Right kidney (tissue), 1 donor: Measurements from ENCODE around the gene GTPBP2.
"Not testable (repeated sequence)": the region's sequence is repeated elsewhere in the genome, so short reads cannot be mapped to it uniquely, and the experiment has no call there.

Experiments used
- DNase-seq: peaks from one replicate; pipeline ENCODE4 v3.0.0-alpha.2; 2016

Gene GTPBP2

GRCh38 chr6:43662948-43663347 is 33.9 kb upstream of the GTPBP2 start:
- DNase-seq, result not testable (repeated sequence)

GRCh38 chr6:43658161-43658560 is 29.1 kb upstream of the GTPBP2 start:
- DNase-seq, result no peak

DNA sequence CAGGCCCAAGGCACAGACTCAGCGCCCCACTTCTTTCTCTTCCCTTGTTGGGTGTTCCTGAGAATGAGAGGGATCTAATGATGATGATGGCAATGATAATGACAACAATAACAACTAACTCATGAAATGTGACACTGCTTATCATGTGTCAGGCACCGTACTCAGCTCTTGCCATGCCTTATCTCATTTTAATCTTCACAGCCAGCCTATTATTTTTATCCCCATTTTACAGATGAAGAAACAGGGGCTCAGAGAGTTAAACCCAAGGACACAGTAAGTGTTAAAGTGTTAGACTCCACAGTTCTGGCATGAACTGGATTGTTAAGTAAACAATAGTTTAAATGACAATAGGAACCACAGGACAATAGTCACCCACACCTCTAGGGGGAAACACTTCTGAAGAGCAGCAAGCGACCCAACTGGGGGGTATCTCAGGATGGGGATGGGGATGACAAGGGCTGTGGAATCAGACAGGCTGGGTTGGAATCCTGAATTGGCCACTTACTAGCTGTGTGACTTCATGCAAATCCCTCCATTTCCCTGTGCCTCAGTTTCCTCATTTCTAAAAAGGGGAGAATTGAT is 28.2 kb upstream of the GTPBP2 start:
- DNase-seq, result no peak

DNA sequence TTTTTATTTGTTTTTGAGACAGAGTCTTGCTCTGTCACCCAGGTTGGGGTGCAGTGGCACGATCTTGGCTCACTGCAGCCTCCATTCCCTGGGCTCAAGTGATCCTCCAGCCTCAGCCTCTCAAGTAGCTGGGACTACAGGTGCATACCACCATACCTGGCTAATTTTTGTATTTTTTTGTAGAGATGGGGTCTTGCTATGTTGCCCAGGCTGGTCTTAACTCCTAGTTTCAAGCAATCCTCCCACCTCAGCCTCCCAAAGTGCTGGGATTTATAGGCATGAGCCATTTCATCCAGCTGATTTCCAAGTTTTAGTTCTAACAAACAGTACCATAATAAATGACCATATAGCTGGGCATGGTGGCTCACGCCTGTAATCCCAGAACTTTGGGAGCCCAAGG is 23.8 kb upstream of the GTPBP2 start:
- DNase-seq, result not testable (repeated sequence)

GRCh38 chr6:43648248-43648647 is 19.2 kb upstream of the GTPBP2 start:
- no peak for DNase-seq

- no peak for DNase-seq
These were observed 18.5 kb upstream of the GTPBP2 start for GRCh38 chr6:43647613-43648012.

- peak; percentile 46 for DNase-seq
These were observed 16.5 kb upstream of the GTPBP2 start for GRCh38 chr6:43645613-43645964.

DNA sequence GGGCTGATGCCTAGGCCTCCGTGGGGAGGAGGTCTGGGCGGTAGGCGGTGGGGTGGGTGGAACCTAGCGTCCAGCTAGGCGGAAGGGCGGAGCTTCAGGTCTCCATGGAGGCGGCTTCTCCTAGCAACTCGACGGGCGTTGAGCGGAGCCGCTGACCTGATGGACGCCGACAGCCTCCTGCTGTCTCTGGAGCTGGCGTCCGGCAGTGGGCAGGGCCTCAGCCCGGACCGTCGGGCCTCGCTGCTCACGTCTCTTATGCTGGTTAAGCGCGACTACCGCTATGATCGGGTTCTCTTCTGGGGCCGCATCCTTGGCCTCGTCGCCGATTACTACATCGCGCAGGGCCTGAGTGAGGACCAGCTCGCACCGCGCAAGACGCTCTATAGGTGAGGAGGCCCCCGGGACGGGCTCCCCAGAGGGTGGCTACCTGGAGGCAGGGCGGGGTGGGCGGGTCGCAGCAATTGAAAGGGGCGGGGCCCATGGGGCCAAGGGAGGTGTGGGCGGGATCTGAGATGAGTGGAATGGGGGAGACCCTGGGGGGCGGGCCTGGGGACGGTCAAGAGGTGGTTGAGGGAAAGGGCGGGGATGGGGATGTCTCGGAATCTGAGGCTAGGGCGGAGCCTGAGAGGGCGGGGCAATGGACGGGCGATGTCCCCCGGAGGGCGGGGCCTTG is 16.0 kb upstream of the GTPBP2 start, which contains the start of gene RSPH9:
TSS of gene RSPH9 (plus strand) at position 97 of the 673 bp plus-strand sequence. CDS start at position 160, 63 bp downstream.
- peak; percentile 69 for DNase-seq

DNA sequence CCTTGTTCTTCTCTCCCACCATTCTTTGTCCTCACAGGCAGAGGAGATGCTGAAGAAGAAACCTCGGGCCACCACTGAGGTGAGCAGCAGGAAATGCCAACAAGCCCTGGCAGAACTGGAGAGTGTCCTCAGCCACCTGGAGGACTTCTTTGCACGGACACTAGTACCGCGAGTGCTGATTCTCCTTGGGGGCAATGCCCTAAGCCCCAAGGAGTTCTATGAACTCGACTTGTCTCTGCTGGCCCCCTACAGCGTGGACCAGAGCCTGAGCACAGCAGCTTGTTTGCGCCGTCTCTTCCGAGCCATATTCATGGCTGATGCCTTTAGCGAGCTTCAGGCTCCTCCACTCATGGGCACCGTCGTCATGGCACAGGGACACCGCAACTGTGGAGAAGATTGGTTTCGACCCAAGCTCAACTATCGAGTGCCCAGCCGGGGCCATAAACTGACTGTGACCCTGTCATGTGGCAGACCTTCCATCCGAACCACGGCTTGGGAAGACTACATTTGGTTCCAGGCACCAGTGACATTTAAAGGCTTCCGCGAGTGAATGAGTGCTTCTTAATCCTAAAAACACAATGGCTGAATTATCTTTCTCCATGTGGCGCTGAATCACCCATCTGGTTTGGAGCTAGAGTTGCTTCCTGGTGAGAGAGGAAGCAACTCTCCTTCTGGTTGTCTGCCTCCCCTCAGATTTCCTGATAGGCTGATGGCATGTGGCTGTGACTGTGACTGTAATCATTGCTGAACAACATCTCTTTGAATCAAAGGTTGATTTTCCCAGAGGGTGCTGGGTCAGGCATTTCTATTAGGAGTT is 11.1 kb upstream of the GTPBP2 start:
- DNase-seq, result no peak

DNA sequence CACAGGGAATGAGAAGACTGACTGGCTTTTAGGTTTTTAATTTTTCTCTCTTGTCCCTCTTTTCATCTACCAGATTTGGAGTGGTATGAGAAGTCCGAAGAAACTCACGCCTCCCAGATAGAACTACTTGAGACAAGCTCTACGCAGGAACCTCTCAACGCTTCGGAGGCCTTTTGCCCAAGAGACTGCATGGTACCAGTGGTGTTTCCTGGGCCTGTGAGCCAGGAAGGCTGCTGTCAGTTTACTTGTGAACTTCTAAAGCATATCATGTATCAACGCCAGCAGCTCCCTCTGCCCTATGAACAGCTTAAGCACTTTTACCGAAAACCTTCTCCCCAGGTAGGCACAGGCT is 7.2 kb upstream of the GTPBP2 start:
- no peak for DNase-seq

GRCh38 chr6:43635387-43636307 is 6.6 kb upstream of the GTPBP2 start, which contains the start of gene MAD2L1BP:
Gene MAD2L1BP (plus strand): TSS chr6:43635840. CDS start chr6:43635876, 36 bp downstream.
- DNase-seq, result peak; percentile 86

- DNase-seq, result peak; percentile 7
These were observed 5.7 kb upstream of the GTPBP2 start for GRCh38 chr6:43634702-43635303.

DNA sequence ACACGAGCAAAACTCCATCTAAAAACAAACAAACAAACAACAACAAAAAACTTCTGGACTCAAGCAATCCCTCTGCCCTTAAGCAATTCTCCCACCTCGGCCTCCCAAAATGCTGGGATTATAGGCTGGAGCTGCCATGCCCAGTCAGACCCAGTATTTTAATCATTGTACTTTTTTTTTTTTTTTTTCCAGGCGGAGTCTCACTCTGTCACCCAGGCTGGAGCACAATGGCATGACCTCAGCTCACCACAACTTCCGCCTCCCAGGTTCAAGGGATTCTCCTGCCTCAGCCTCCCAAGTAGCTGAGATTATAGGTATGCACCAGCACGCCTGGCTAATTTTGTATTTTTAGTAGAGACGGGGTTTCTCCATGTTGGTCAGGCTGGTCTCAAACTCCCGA is 3.9 kb upstream of the GTPBP2 start:
- not testable (repeated sequence) for DNase-seq

- DNase-seq, result no peak
These were observed 2.0 kb upstream of the GTPBP2 start for GRCh38 chr6:43630980-43631619.

DNA sequence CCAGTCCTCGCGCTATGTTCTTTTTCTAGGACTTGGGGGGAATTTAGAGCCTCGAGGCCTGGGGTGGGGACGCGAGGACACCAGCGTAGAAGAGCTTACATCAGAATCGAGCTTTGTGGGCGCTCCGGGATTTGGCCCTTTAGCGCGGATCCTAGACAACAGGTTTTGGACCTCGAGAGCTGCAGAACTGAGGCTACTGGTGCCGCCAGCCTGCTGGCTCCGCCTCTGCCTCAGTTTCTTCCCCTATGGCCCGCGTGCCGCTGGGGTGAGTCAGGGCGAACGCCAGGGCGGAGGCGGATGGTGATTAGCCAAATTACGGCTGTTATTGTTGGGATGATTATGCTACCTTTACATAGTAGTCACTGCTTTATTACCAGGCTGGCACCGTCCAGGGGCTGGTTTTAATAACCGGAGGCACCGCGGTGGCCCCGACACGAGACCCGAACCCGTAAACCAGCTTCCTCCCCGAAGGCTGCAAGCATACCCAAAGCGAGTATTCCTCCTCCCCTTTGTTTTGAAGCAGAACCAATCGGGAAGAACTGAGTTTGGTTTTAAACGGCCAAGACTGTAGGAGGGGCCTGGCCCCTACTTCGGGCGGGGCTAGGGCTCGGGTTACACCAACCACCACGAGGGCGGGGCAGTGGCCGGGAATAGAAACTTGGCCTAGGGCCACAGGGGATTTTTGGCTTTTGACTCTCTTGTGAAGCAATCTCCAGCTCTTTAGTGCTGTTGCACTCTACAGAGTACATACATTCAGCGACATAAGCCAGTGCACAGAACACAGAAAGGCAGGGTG is 639 bp upstream of the GTPBP2 start:
- peak; percentile 87 for DNase-seq

- DNase-seq, result peak; percentile 84
These were observed 516 bp downstream of the GTPBP2 start for GRCh38 chr6:43628393-43629103.

DNA sequence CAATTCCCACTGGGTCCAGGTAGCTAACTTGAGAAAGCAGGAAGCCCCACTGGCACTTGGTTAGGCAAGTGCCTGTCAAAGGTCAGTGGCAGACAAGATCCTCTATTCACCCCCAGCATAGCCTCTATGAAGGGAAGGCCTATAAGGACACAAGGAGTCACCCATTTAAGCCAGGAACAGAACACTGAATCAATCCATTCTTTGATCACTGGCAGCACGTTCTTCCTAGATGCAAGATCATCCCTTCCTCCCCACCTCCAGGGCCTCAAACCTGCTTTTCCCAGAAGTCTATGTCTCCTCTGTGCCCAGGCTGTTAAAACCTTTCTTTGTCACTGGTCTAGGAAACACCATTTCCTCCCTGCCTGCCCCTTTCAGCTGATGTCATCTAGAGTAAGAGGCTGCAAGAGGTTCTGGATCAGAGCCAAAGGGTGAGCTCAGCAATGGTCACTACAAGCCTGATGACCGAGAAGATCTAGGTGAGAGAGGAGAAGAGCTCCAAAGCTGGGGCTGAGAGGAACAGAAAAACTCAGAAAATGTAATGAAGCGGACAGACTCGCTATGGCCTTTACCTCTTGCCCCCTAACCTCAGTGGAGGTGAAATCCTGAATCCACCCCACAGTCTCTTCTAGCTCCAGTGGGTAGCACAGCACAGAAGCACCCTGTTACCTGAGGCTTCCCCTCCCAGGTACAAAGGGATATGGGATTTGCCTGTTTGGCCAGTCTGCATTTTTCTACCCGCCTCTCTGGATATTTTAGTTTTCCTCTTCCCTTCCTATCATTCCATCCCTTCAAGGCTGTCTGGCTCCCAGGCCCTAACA is 1.8 kb downstream of the GTPBP2 start:
- DNase-seq, result peak; percentile 17

DNA sequence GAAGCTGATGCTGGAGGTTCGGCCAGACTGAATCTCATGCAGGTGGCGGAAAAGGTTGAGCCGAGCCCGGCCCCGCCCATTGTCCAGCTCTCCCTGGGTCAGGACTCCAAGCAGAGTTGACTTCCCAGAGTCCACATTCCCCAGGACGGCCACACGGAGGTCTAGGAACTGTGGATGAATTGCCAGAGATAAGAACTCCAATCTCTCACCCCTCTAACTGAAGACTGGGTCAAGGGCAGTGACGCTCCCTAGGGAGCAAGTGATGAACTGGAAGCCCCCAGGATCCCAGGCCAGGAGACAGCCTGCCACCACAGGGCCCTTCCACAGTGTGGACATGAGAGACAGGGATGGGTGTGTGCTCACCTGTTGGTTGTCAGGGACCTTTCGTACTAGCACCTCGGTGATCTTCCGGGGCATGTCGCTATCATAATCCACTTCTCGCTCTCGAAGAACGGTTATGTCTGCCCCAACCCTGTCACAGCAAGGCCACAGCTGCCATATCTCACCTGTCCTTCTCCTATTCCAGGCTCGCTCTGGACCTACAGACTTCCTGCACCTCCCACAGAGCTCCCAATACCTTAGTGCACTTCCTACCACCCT is 3.6 kb downstream of the GTPBP2 start:
- no peak for DNase-seq
